Hematopoietic multipotent progenitor cell treated with erythropoietin and hydrocortisone succinate and interleukin-3 and kit ligand, for 4 days (in vitro differentiated cells): ENCODE data around the gene TBL3.

Experiments
- DNase-seq: peaks from one replicate; pipeline ENCODE4 v3.0.0-alpha.2; 2015

TBL3 gene

GRCh38 chr16:2022723-2023091 lies 50.9 kb downstream of the TBL3 start:
- peak; percentile 70 for DNase-seq

DNA sequence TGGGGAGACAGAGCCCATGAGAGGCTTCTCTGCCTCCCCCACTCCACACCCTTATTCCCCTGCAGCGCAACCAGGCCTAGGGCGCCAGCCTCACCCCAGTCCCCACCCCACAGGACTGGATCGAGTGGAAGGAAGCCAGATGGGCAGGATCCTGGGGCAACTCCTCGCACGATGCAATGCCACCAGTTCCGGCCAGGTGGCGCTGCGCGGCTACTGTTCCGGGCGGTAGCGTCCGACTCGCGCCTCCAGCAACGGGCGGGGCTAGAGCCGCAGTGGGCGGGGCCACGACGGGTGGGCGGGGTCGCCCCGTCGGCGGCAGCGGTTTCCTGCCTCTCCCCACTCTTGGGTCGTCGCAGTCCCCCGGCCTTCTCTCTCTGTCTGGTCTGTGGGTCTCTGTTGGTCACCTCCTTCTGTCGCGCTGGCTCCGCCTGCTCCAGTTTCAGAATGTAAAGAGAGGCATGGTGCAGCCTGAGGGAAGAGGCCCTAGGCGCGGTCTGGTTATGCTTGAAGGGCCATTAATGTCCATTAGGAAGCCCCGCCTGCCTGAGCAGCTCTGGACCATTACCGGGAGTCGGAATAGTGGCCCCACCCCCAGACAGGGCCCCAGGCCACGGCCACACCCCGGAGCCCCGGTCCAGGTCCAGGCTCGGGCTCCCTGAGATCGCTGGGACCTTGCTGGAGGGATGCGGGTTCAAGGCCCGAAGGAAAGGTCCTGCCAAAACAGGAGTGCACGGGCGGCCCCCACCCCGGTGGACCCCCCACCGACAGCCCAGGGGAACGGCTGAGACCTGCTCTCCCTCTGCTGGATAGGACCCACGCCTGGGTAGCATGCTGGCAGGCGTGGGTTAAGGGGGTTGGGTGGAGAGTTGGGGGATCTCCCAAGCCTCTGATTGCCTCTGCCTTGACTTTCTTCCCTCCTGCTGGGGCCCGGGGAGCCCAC lies 51.5 kb downstream of the TBL3 start:
- peak; percentile 94 for DNase-seq

DNA sequence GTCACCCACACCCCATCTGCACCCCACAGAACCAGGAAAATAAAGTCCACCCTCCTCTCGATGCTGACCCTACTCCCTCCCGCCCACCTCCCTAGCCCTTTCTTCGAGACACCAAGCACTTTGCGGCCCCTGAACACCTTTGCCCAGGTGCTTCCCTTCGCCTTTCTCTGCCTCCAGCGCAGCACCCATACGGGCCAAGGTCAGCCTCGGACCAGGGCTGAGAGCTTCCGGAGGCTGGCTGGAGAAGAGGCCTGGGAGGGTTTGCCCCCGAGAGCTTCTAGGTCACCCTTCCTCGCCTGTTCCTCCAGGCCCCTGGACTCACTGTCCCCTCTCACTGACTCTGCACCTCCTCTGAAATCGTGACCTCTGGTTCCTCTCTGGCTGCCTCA lies 52.2 kb downstream of the TBL3 start:
- no peak for DNase-seq

GRCh38 chr16:2025251-2025650 lies 53.4 kb downstream of the TBL3 start:
- no peak for DNase-seq

- no peak for DNase-seq
These were observed 54.1 kb downstream of the TBL3 start for GRCh38 chr16:2025878-2026460.

DNA sequence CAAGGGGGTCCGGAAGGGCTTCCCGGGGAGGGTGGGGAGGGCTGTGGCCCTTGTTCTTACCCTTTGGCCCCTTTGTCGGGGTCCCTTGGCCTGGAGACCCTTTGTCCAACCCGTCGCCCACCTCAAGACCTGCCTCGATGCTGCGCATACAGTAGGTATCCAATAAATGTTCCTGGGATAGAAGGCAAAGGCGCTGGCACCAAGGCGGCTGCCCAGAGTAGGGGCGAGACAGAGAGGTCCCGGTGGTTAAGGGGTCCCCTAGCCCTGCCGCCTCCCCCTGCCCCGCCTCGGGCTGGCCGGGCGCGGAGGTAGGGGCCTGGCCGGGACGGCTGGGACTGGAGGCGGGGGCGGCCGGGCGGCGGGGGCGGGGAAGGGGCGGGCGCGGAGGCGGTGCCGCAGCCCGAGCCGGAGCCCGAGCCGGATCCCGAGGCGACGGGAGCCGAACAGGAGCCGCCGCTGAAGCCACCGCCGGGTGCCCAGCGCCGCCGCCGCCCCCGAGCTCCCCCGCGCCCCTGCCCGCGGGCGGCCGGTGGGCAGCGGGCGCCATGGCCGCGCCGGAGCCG lies 54.7 kb downstream of the TBL3 start, which contains the start of gene NHERF2:
NHERF2 (plus strand) TSS at position 442 of the 563 bp plus-strand sequence; CDS start at position 546, 104 bp downstream.
- DNase-seq: peak; percentile 54

- peak; percentile 33 for DNase-seq
These were observed 55.5 kb downstream of the TBL3 start for GRCh38 chr16:2027024-2028010.

DNA sequence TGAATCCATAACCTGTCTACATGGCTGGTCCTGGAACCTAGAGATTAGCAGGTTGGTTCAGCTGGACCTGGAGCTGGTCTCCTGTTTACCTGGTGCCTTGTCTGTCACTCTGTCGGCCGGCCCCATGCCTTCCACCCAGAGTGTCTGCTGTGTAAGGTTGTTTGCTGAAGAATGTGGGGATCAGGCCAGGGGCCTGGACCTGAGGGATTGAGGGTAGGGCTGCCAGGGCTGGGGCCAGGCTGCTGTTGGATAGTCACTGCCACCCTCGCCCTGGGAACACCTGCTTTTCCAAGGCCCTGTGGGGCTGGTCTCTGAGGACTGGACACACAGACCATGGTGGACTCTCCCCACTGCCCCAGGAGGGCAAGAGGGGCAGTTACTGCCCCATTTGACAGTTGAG lies 56.3 kb downstream of the TBL3 start:
- no peak for DNase-seq

DNA sequence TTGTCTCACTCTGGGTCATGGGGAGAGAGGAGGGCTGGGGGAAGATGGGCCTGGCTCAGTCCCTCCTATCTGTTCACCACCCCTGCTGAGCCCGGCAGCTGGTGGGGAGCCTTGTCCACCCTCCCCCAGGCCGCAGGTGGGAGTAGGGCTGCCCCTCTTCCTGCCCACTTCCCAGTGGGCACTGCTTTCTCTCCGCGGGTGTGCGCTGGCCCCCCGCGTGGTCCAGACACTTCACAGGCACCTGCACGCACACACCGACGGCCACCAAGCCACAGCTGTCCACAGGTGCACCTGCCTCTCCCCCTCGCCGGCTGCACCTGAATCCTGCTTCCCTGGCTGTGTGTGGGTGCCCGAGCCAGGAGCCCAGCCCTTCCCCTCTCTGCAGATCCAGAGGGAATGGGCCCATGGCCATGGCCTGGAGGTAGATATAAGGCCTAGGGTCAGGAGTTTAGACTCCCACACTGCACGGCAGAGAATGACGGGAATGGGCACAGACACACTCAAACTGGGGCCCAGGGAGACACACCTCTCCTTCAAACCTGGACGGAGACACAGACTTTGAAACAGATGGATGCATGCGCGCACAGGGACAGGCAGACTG lies 56.9 kb downstream of the TBL3 start:
- DNase-seq: no peak

DNA sequence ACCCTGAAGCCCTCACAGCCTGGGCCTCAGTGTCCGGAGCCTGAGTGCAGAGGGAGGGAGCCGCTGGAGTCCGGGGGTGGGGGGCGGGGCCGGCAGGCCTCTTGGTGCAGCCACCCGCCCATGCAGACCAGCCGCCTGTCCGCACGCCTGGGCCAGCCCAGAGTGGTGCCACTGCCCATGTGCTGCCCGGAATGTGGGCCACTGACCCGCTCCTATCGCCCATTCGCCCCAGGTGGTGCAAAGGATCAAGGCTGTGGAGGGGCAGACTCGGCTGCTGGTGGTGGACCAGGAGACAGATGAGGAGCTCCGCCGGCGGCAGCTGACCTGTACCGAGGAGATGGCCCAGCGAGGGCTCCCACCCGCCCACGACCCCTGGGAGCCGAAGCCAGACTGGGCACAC lies 57.5 kb downstream of the TBL3 start:
- no peak for DNase-seq

GRCh38 chr16:2030036-2030435 lies 58.2 kb downstream of the TBL3 start:
- DNase-seq: no peak

GRCh38 chr16:2031081-2031577 lies 59.3 kb downstream of the TBL3 start:
- no peak for DNase-seq
